Measurements from ENCODE around the gene OR14K1.

Gene OR14K1

GRCh38 chr1:247716546-247716945 is 21.9 kb upstream of the OR14K1 start, which contains the start of gene OR6F1:
OR6F1 (minus strand) TSS chr1:247716646; CDS start chr1:247712755, 3,891 bp downstream.
- no peaks in the 10 kb centered on the region for H3F3A ChIP-seq (ENCODE audit: insufficient read depth, low read length)
- no peaks in the 10 kb centered on the region for H3K9me2 ChIP-seq (ENCODE audit: low read depth, low read length)
- H3K36me3 ChIP-seq (ENCODE audit: insufficient read depth, low read length), result no peaks in the 10 kb centered on the region
- H3K27ac ChIP-seq (ENCODE audit: low read depth, low read length, poor library complexity, severe bottlenecking), result no peak within 1 kb of the TSS
- no peaks in the 10 kb centered on the region for H3K79me2 ChIP-seq (ENCODE audit: insufficient read depth, low read length)
- H3K9ac ChIP-seq (ENCODE audit: low read length), result no peak within 1 kb of the TSS
- TF ChIP-seq EZH2 (IDR thresholded peaks at IDR 0.05; ENCODE audit: borderline replicate concordance, low read length), result no peak
- no peak for TF ChIP-seq CTCF (IDR thresholded peaks at IDR 0.05; ENCODE audit: low read length)
- no peaks in the 10 kb centered on the region for H3K4me1 ChIP-seq (ENCODE audit: insufficient read depth, low read length, severe bottlenecking)
- no peaks in the 10 kb centered on the region for H3K27me3 ChIP-seq (ENCODE audit: insufficient read depth, low read length)
- H2AFZ ChIP-seq (ENCODE audit: low read length), result no peak within 1 kb of the TSS
- H4K20me1 ChIP-seq (ENCODE audit: insufficient read depth, low read length), result no peaks in the 10 kb centered on the region
- no peaks in the 10 kb centered on the region for H3K9me3 ChIP-seq (ENCODE audit: low read length)
- no peak within 1 kb of the TSS for H3K4me2 ChIP-seq (ENCODE audit: low read length)
- no peak within 1 kb of the TSS for H3K4me3 ChIP-seq (ENCODE audit: low read depth, low read length, poor library complexity, severe bottlenecking)

GRCh38 chr1:247721222-247721621 is 17.2 kb upstream of the OR14K1 start:
- Histone ChIP-seq H3F3A (ENCODE audit: insufficient read depth, low read length) (no peaks in the 10 kb centered on the region), H3K4me2 (ENCODE audit: low read length) (no peak overlapping the region), H3K27me3 (ENCODE audit: insufficient read depth, low read length) (no peaks in the 10 kb centered on the region), H4K20me1 (ENCODE audit: insufficient read depth, low read length) (no peaks in the 10 kb centered on the region), H3K9me3 (ENCODE audit: low read length) (no peaks in the 10 kb centered on the region), H3K9ac (ENCODE audit: low read length) (no peak overlapping the region), H3K4me3 (ENCODE audit: low read depth, low read length, poor library complexity, severe bottlenecking) (no peak overlapping the region), H3K9me2 (ENCODE audit: low read depth, low read length) (no peaks in the 10 kb centered on the region), H3K79me2 (ENCODE audit: insufficient read depth, low read length) (no peaks in the 10 kb centered on the region), H3K27ac (ENCODE audit: low read depth, low read length, poor library complexity, severe bottlenecking) (no peak overlapping the region), H3K4me1 (ENCODE audit: insufficient read depth, low read length, severe bottlenecking) (no peaks in the 10 kb centered on the region), H2AFZ (ENCODE audit: low read length) (no peak overlapping the region), H3K36me3 (ENCODE audit: insufficient read depth, low read length) (no peaks in the 10 kb centered on the region)
- TF ChIP-seq EZH2 (IDR thresholded peaks at IDR 0.05; ENCODE audit: borderline replicate concordance, low read length) (no peak), CTCF (IDR thresholded peaks at IDR 0.05; ENCODE audit: low read length) (no peak)

DNA sequence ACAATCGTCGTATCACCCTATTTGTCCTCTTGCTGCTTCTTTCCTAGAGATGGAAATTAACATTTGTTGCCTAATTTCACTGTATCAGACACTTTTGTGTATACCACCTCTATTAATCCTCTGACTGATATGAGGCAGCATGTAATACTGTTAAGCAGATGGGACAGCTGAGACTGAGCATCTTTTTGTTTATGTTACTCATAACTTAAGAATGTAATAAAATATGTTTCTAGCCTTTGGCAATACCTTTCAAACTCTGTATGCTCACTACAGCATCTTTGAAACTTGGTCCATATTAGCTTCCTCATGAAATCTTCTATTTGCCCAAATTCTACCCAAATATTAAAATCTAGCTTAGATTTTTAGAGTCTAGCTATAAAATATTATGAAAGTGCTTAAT is 2.3 kb downstream of the OR14K1 start:
- Histone ChIP-seq H2AFZ (ENCODE audit: low read length) (no peak overlapping the region), H3K36me3 (ENCODE audit: insufficient read depth, low read length) (no peaks in the 10 kb centered on the region), H4K20me1 (ENCODE audit: insufficient read depth, low read length) (no peaks in the 10 kb centered on the region), H3K27me3 (ENCODE audit: insufficient read depth, low read length) (no peaks in the 10 kb centered on the region), H3K27ac (ENCODE audit: low read depth, low read length, poor library complexity, severe bottlenecking) (no peak overlapping the region), H3K4me2 (ENCODE audit: low read length) (no peak overlapping the region), H3K9me3 (ENCODE audit: low read length) (no peaks in the 10 kb centered on the region), H3K4me3 (ENCODE audit: low read depth, low read length, poor library complexity, severe bottlenecking) (no peak overlapping the region), H3K9ac (ENCODE audit: low read length) (no peak overlapping the region), H3K9me2 (ENCODE audit: low read depth, low read length) (no peaks in the 10 kb centered on the region), H3K79me2 (ENCODE audit: insufficient read depth, low read length) (no peaks in the 10 kb centered on the region), H3K4me1 (ENCODE audit: insufficient read depth, low read length, severe bottlenecking) (no peaks in the 10 kb centered on the region), H3F3A (ENCODE audit: insufficient read depth, low read length) (no peaks in the 10 kb centered on the region)
- TF ChIP-seq CTCF (IDR thresholded peaks at IDR 0.05; ENCODE audit: low read length) (no peak), EZH2 (IDR thresholded peaks at IDR 0.05; ENCODE audit: borderline replicate concordance, low read length) (no peak)
